ENCODE data around the gene MYBPH.

GRCh38 chr1:203126151-203126865, 49.3 kb downstream of the MYBPH start:
- TF ChIP-seq, protein P1, sequence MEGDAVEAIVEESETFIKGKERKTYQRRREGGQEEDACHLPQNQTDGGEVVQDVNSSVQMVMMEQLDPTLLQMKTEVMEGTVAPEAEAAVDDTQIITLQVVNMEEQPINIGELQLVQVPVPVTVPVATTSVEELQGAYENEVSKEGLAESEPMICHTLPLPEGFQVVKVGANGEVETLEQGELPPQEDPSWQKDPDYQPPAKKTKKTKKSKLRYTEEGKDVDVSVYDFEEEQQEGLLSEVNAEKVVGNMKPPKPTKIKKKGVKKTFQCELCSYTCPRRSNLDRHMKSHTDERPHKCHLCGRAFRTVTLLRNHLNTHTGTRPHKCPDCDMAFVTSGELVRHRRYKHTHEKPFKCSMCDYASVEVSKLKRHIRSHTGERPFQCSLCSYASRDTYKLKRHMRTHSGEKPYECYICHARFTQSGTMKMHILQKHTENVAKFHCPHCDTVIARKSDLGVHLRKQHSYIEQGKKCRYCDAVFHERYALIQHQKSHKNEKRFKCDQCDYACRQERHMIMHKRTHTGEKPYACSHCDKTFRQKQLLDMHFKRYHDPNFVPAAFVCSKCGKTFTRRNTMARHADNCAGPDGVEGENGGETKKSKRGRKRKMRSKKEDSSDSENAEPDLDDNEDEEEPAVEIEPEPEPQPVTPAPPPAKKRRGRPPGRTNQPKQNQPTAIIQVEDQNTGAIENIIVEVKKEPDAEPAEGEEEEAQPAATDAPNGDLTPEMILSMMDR (IDR thresholded peaks at IDR 0.05; ENCODE audit: low read depth, low read length): peak; percentile 31; the same call in 1 of the 2 replicates
- TF ChIP-seq EZH2phosphoT487 (IDR thresholded peaks at IDR 0.05; ENCODE audit: low read depth): no peak
